Measurements from ENCODE around the gene SDK1. TPM values are rescaled to one million over a fixed set of nuclear protein-coding genes. Genes with fewer than 3 reads are reported as not detected.

The SDK1 gene
- total RNA-seq, 2 experiments from 2014 or later: 0.19 to 0.36 TPM

DNA sequence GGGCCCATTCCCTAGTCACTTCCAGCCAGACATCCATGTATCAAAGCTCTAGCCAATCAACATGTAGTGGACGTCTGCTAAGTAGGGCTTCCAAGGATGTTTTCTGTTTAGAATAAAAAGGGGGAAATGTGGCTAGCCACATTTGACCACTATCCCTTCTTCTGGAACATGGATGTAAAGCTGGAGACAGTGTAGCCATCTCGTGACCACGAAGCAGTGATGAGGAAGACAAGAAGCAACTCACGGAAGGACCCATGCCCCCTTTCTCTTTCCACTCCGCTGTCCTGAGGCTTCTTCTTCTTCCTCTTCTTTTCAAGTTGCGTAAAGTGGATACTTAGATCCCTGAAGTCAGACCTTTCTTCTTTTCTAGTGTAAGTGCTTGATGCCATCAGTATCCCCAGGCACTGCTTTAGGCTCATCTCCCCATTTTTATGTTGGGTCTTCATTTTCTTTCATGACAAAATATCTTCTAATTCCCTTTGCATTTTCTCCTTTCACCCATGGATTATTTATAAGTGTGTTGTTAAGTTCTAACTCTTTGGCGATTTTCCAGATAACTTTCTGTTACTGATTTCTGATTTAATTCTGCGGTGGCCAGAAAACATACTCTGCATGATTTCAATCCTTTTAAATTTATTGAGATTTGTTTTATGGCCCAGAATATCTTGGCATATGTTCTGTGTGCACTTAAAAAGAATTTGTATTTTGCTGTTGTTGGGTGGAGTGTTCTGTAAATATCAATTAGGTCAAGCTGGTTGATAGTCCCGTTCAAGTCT lies 594.5 kb downstream of the SDK1 start:
- no peak for DNase-seq (ENCODE audit: low spot score)
- POLR2A ChIA-PET: no interaction called here
- H3K79me2 ChIP-seq (ENCODE audit: insufficient read depth, low read depth, low read length): no peaks in the 10 kb centered on the region
- H3K9me2 ChIP-seq (ENCODE audit: insufficient read depth, low read length): no peaks in the 10 kb centered on the region
- H3K4me3 ChIP-seq (ENCODE audit: low read depth, low read length, poor library complexity, severe bottlenecking): no peak overlapping the region
- no TSS peak for BruUV-seq (replicated peaks)
- H4K20me1 ChIP-seq (ENCODE audit: insufficient read depth, low read length): no peaks in the 10 kb centered on the region
- H3K27ac ChIP-seq (ENCODE audit: low read depth, low read length, poor library complexity, severe bottlenecking): no peak overlapping the region
- no peaks in the 10 kb centered on the region for H3K36me3 ChIP-seq (ENCODE audit: insufficient read depth, low read length)
- H3K4me2 ChIP-seq (ENCODE audit: low read length): no peak overlapping the region
- intact Hi-C loops (cut with micrococcal nuclease; ENCODE audit: unreplicated experiment): loop anchor here (5.0 to 10.0 kb wide), 2 partner anchors 198 to 1031 kb away; no protein-coding TSS in a partner anchor
- H3K9me3 ChIP-seq (ENCODE audit: low read length): no peaks in the 10 kb centered on the region
- CTCF ChIA-PET (ENCODE audit: unreplicated experiment): no interaction called here
- H3K4me1 ChIP-seq (ENCODE audit: insufficient read depth, low read length, poor library complexity, severe bottlenecking): no peaks in the 10 kb centered on the region
- TF ChIP-seq, protein P1, sequence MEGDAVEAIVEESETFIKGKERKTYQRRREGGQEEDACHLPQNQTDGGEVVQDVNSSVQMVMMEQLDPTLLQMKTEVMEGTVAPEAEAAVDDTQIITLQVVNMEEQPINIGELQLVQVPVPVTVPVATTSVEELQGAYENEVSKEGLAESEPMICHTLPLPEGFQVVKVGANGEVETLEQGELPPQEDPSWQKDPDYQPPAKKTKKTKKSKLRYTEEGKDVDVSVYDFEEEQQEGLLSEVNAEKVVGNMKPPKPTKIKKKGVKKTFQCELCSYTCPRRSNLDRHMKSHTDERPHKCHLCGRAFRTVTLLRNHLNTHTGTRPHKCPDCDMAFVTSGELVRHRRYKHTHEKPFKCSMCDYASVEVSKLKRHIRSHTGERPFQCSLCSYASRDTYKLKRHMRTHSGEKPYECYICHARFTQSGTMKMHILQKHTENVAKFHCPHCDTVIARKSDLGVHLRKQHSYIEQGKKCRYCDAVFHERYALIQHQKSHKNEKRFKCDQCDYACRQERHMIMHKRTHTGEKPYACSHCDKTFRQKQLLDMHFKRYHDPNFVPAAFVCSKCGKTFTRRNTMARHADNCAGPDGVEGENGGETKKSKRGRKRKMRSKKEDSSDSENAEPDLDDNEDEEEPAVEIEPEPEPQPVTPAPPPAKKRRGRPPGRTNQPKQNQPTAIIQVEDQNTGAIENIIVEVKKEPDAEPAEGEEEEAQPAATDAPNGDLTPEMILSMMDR (conservative IDR thresholded peaks at IDR 0.05; ENCODE audit: low read length): no peak
- TF ChIP-seq EZH2phosphoT487 (IDR thresholded peaks at IDR 0.05; ENCODE audit: borderline replicate concordance, low read depth, low read length): no peak
- no peak overlapping the region for H2AFZ ChIP-seq (ENCODE audit: low read length)

DNA sequence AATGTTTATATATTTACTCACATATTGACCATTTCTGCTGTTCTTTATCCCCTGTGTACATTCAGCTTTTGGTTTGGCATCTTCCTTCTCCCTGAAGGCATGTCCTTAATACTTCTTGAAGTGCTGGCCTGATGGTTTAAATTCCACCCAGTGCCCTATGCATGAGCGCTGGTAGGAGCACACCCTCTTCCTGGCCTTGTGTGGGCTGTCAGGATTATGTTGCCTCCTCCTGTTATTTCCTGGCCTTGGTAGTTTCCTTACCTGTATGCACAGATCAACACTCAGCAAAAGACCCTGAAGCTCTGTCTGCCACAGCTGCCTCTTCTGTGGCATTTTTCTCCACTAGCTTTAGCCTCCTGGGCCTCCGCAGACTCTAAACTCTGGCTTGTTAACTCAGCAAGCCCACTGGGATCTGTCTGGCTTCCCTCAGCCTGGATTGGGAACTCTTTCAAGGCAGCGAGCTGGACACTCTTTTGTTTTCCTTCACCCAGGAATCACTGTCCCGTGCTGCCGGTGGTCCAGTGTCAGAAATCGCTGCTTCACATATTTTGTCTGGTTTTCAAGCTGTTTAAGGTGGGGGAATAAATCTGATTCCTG lies 595.2 kb downstream of the SDK1 start:
- intact Hi-C loops (cut with micrococcal nuclease; ENCODE audit: unreplicated experiment): loop anchor here (5.0 to 10.0 kb wide), 2 partner anchors 199 to 1031 kb away; no protein-coding TSS in a partner anchor
- Histone ChIP-seq H3K79me2 (ENCODE audit: insufficient read depth, low read depth, low read length) (no peaks in the 10 kb centered on the region), H3K4me2 (ENCODE audit: low read length) (no peak overlapping the region), H3K27ac (ENCODE audit: low read depth, low read length, poor library complexity, severe bottlenecking) (no peak overlapping the region), H3K36me3 (ENCODE audit: insufficient read depth, low read length) (no peaks in the 10 kb centered on the region), H4K20me1 (ENCODE audit: insufficient read depth, low read length) (no peaks in the 10 kb centered on the region), H2AFZ (ENCODE audit: low read length) (no peak overlapping the region), H3K4me1 (ENCODE audit: insufficient read depth, low read length, poor library complexity, severe bottlenecking) (no peaks in the 10 kb centered on the region), H3K9me2 (ENCODE audit: insufficient read depth, low read length) (no peaks in the 10 kb centered on the region), H3K4me3 (ENCODE audit: low read depth, low read length, poor library complexity, severe bottlenecking) (no peak overlapping the region), H3K9me3 (ENCODE audit: low read length) (no peaks in the 10 kb centered on the region)
- POLR2A ChIA-PET: interaction anchor here (0.5 kb wide), 1 partner anchor 17 kb away, joined by 3 read pairs; no protein-coding TSS in a partner anchor
- TF ChIP-seq EZH2phosphoT487 (IDR thresholded peaks at IDR 0.05; ENCODE audit: borderline replicate concordance, low read depth, low read length): no peak
- TF ChIP-seq, protein P1 (conservative IDR thresholded peaks at IDR 0.05; ENCODE audit: low read length): no peak
- DNase-seq (ENCODE audit: low spot score): no peak
- CTCF ChIA-PET (ENCODE audit: unreplicated experiment): no interaction called here
- no TSS peak for BruUV-seq (replicated peaks)

All from OCI-LY7 (cell line).